ENCODE results near the gene CD68. TPM values are rescaled to one million over a fixed set of nuclear protein-coding genes. Genes with fewer than 3 reads are reported as not detected.

CD68 gene
- total RNA-seq, 2 donors from 2014 or later: 16.2 to 54.2 TPM

DNA sequence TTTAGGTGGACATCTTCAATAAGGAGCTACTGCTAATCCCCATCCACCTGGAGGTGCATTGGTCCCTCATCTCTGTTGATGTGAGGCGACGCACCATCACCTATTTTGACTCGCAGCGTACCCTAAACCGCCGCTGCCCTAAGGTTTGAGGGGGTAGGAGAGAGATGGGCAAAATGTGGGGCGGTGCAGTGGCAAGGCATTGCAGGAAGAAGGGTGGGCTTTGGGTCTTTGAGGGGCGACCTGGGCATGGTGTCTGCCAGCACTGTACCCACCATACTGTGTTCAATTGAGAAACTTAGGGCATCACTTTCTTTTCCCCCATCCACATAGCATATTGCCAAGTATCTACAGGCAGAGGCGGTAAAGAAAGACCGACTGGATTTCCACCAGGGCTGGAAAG is 9.1 kb upstream of the CD68 start:
- Histone ChIP-seq H3K9me3 (no peaks in the 10 kb centered on the region), H3K36me3 (peaks cover 59% of the 10 kb centered on the region), H3K27ac (no peak overlapping the region), H3K4me3 (no peak overlapping the region), H3K27me3 (no peaks in the 10 kb centered on the region), H3K4me1 (peaks cover 0 to 21% of the 10 kb centered on the region in 2 donors)
- TF ChIP-seq, protein P1, sequence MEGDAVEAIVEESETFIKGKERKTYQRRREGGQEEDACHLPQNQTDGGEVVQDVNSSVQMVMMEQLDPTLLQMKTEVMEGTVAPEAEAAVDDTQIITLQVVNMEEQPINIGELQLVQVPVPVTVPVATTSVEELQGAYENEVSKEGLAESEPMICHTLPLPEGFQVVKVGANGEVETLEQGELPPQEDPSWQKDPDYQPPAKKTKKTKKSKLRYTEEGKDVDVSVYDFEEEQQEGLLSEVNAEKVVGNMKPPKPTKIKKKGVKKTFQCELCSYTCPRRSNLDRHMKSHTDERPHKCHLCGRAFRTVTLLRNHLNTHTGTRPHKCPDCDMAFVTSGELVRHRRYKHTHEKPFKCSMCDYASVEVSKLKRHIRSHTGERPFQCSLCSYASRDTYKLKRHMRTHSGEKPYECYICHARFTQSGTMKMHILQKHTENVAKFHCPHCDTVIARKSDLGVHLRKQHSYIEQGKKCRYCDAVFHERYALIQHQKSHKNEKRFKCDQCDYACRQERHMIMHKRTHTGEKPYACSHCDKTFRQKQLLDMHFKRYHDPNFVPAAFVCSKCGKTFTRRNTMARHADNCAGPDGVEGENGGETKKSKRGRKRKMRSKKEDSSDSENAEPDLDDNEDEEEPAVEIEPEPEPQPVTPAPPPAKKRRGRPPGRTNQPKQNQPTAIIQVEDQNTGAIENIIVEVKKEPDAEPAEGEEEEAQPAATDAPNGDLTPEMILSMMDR (IDR thresholded peaks at IDR 0.05): no peak
- no peak for DNase-seq (ENCODE audit: low spot score)

DNA sequence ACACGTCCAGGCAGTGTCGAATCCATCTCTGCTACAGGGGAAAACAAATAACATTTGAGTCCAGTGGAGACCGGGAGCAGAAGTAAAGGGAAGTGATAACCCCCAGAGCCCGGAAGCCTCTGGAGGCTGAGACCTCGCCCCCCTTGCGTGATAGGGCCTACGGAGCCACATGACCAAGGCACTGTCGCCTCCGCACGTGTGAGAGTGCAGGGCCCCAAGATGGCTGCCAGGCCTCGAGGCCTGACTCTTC is 7.2 kb upstream of the CD68 start:
- peak overlapping the region; percentile 43 to 100 for H3K4me3 ChIP-seq
- TF ChIP-seq, protein P1 (IDR thresholded peaks at IDR 0.05): no peak
- peaks cover 62% of the 10 kb centered on the region for H3K36me3 ChIP-seq
- peaks cover 0 to 34% of the 10 kb centered on the region in 2 donors for H3K4me1 ChIP-seq
- DNase-seq (ENCODE audit: low spot score): no peak
- no peaks in the 10 kb centered on the region for H3K27me3 ChIP-seq
- no peaks in the 10 kb centered on the region for H3K9me3 ChIP-seq
- peak overlapping the region; percentile 80 to 100 for H3K27ac ChIP-seq

DNA sequence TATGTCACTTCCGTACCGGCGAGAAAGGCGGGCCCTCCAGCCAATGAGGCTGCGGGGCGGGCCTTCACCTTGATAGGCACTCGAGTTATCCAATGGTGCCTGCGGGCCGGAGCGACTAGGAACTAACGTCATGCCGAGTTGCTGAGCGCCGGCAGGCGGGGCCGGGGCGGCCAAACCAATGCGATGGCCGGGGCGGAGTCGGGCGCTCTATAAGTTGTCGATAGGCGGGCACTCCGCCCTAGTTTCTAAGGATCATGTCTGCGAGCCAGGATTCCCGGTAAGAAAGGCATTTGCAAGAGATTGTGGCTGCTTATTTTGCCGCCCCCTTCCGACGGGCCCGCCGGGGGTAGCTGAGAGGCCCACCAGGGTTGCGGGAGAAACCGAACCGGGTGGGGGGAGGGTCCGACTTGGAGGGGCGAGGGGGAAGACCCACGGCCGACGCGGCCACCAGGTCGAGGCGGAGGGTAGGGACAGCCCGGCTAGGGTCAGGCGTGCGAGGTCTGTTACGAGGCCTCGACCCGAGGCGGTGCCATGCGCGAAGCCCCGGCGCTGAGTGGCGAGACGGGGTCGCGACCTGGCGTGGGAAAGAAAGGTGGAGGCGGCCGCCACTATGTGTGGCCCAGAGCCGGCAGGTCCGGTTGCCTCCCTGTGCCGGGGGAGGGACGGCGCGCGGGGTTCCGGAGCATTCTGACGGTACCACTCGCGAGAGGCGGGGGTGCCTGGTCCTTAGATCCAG is 6.7 kb upstream of the CD68 start:
- peaks cover 0 to 34% of the 10 kb centered on the region in 2 donors for H3K4me1 ChIP-seq
- H3K27ac ChIP-seq: peak overlapping the region; percentile 100
- H3K36me3 ChIP-seq: peaks cover 62% of the 10 kb centered on the region
- no peaks in the 10 kb centered on the region for H3K27me3 ChIP-seq
- peak overlapping the region; percentile 100 for H3K4me3 ChIP-seq
- no peaks in the 10 kb centered on the region for H3K9me3 ChIP-seq
- peak; percentile 100 for DNase-seq (ENCODE audit: low spot score)
- TF ChIP-seq, protein P1 (IDR thresholded peaks at IDR 0.05): no peak

DNA sequence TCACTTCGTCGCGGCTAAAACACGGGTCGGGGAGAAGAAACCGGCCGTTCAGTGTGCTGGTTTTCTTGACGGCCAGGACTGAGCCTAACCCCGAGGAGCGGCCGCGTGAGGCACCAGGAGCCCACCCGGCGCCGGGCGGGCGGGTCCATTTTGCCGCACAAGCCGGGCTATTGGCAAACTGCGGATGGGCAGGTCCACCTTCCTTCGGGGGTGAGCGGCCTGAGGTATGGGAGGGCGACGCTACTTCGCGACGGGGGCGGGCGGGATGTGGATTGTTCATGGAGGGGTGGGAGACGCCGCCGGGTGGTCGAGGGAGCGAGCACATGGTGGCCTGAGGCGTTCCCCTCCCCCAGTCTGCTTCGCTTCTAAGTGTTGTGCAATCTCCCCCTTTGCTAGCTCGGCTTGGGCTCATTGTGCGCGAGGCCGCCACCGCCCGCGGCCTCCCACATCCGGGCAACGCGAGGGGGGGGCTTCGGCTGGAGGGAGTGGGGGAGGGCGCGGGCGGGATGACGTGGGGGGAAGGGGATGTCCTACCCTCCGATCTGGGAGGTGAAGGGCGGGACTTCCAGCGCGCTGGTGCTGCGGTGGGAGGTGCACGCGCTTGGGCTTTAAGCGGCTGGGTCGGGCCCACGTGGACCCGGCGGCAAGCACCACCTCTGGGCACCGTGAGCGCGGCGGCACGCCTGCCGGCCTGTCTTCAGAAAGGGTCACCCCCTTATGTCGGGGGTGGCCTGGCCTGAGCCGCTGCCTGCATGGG is 5.9 kb upstream of the CD68 start:
- TF ChIP-seq, protein P1 (IDR thresholded peaks at IDR 0.05): peak in 1 of 2 donors; percentile 12
- no peaks in the 10 kb centered on the region for H3K9me3 ChIP-seq
- peak overlapping the region; percentile 100 for H3K27ac ChIP-seq
- peak overlapping the region; percentile 100 for H3K4me3 ChIP-seq
- peaks cover 69% of the 10 kb centered on the region for H3K36me3 ChIP-seq
- H3K27me3 ChIP-seq: no peaks in the 10 kb centered on the region
- peaks cover 0 to 40% of the 10 kb centered on the region in 2 donors for H3K4me1 ChIP-seq
- DNase-seq (ENCODE audit: low spot score): peak; percentile 90

DNA sequence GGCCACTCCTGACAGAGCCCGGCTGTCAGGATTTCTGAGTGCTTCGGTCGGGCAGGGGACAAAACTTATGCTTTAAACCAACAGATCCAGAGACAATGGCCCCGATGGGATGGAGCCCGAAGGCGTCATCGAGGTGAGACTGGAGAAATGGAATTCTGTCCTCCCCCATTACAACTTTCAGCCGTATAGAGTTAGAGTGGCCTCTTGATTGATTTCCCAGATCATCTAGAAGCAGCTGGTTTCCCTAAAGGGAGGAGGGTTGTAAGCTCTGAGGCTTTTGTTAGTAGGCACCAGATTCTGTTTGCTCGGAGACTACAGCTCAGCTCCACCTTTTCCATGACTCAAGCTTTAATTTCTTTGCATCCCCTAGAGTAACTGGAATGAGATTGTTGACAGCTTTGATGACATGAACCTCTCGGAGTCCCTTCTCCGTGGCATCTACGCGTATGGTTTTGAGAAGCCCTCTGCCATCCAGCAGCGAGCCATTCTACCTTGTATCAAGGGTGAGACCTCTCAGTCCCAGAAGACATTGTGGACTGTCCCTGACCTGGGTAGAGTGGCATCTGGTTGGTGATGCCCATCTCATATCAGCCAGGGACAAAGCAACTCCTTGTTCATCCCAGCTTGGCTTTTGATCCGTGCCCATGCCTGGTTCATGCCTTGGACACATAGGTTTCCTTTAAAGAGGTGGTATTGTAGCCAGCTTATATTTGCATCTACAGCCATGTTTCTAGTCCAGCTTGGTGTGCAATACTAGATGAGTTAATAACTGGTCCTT is 5.1 kb upstream of the CD68 start:
- peak overlapping the region; percentile 100 for H3K27ac ChIP-seq
- H3K9me3 ChIP-seq: no peaks in the 10 kb centered on the region
- H3K4me1 ChIP-seq: peaks cover 0 to 47% of the 10 kb centered on the region in 2 donors
- TF ChIP-seq, protein P1 (IDR thresholded peaks at IDR 0.05): no peak
- DNase-seq (ENCODE audit: low spot score): no peak
- H3K36me3 ChIP-seq: peaks cover 76% of the 10 kb centered on the region
- H3K4me3 ChIP-seq: peak overlapping the region; percentile 100
- H3K27me3 ChIP-seq: no peaks in the 10 kb centered on the region
